Ishikawa (cell line): Measurements from ENCODE around the gene SERPINA1.

Experiments
- CEBPB ChIP-seq: IDR thresholded peaks from 2 replicates; pipeline ENCODE4 v1.6.1; 2012
- CREB1 ChIP-seq: IDR thresholded peaks from 2 replicates; pipeline ENCODE4 v1.6.1; 2012; ENCODE audit warnings: low read depth
- EGR1 ChIP-seq: IDR thresholded peaks from 2 replicates; pipeline ENCODE4 v1.6.1; 2012
- EP300 ChIP-seq: IDR thresholded peaks from 2 replicates; pipeline ENCODE4 v1.6.1; 2012; ENCODE audit warnings: borderline replicate concordance
- FOXM1 ChIP-seq: IDR thresholded peaks from 2 replicates; pipeline ENCODE4 v1.6.1; 2012; ENCODE audit warnings: low read depth, borderline replicate concordance
- MAX ChIP-seq: IDR thresholded peaks from 2 replicates; pipeline ENCODE4 v1.6.1; 2012
- NFIC ChIP-seq: IDR thresholded peaks from 2 replicates; pipeline ENCODE4 v1.6.1; 2012
- RAD21 ChIP-seq: IDR thresholded peaks from 2 replicates; pipeline ENCODE4 v1.6.1; 2012; ENCODE audit warnings: low read depth
- REST ChIP-seq: IDR thresholded peaks from 2 replicates; pipeline ENCODE4 v1.6.1; 2012; ENCODE audit warnings: low read depth, mild to moderate bottlenecking
- TAF1 ChIP-seq: IDR thresholded peaks from 2 replicates; pipeline ENCODE4 v1.6.1; 2012; ENCODE audit warnings: low read depth, mild to moderate bottlenecking
- TCF12 ChIP-seq: IDR thresholded peaks from 2 replicates; pipeline ENCODE4 v1.6.1; 2012; ENCODE audit warnings: low read depth
- TEAD4 ChIP-seq: IDR thresholded peaks from 2 replicates; pipeline ENCODE4 v1.6.1; 2012
- USF1 ChIP-seq: IDR thresholded peaks from 2 replicates; pipeline ENCODE4 v1.6.1; 2012
- YY1 ChIP-seq: IDR thresholded peaks from 2 replicates; pipeline ENCODE4 v1.6.1; 2012; ENCODE audit warnings: low read depth
- ZBTB7A ChIP-seq: IDR thresholded peaks from 2 replicates; pipeline ENCODE4 v1.6.1; 2012; ENCODE audit warnings: low read depth

The SERPINA1 gene

GRCh38 chr14:94330432-94330831, 58.0 kb downstream of the SERPINA1 start:
- no peak for TF ChIP-seq TAF1
- TF ChIP-seq MAX = no peak
- TF ChIP-seq YY1 = no peak
- no peak for TF ChIP-seq NFIC
- TF ChIP-seq CREB1 = no peak
- TF ChIP-seq RAD21 = no peak
- TF ChIP-seq FOXM1 = no peak
- no peak for TF ChIP-seq USF1
- no peak for TF ChIP-seq REST
- no peak for TF ChIP-seq TEAD4
- TF ChIP-seq TCF12 = no peak

- no peak for TF ChIP-seq EP300
- no peak for TF ChIP-seq TAF1
- no peak for TF ChIP-seq CEBPB
These were observed 58.5 kb downstream of the SERPINA1 start for GRCh38 chr14:94329857-94330256.

- TF ChIP-seq EP300 (no peak), CEBPB (no peak), EGR1 (no peak), TCF12 (no peak), USF1 (no peak), YY1 (no peak), MAX (no peak), REST (no peak), TEAD4 (no peak), ZBTB7A (no peak), CREB1 (no peak), RAD21 (no peak), FOXM1 (no peak), TAF1 (no peak), NFIC (no peak)
These were observed 60.2 kb downstream of the SERPINA1 start for GRCh38 chr14:94328196-94328595.
